Stimulated activated naive CD4-positive, alpha-beta T cell (primary cell): ENCODE measurements around the gene SLC12A7.
"Not testable (repeated sequence)": the region's sequence is repeated elsewhere in the genome, so short reads cannot be mapped to it uniquely, and the experiment has no call there.

Source experiments
- DNase-seq, 6 experiments: peaks; one replicate each; lab custom pipeline; 2025; lab: John Stamatoyannopoulos, UW

The SLC12A7 gene

DNA sequence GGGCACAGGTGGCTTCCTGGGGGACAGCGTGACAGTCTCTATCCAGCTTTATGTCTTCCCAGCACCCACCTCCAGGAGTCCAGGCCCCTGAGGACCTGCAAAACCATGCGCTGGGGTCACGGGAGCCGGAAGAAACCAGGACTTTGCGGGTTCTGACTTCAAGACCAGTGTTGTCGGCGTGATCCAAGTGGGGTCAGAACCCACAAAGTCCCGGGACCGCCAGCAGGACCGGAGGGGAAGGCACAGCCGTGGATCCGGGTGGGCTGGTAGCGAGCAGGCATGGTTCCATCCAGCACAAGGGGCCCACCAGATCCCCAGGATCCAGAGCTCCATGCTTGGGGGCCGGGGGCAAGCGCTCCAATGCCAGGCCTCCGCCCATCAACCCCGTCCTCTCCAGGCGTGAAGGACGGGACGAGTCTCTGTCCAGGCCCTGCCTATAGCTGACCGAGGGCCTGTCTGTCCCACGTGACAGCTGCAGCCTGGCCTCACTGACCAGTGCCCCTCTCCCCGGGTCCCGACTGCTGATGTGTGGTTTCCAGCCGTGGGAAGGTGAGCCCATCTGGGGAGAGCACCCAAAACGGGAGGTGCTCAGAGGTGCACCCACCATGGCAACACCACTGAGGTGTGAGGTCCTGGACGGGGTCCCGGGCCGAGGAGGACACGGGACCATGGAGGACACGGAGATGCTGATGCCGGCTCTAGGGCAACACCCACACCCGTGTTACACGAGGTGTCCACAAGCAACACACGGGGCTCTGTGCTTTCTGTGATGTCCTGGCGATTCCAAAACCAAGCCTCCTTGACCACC is 48.9 kb downstream of the SLC12A7 start:
- no peak for DNase-seq

DNA sequence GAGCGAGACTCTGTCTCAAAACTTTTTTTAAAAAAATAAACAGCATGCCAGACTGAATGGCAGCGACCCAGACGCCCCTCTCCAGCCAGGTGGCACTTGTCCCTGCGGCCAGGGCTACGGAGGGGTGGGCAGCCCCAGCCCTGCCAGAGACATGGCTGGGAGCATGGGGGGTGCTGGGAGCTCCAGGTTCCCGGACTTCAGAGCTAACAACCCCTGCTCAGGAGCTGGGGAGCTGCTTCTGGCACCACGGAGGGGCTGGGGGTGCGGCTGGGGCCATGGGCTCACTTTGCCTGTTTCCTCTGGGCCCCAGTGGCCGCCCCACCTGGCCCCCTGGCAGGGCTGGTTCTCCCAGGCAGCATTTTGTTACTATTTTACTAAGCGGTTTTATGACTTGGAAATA is 49.9 kb downstream of the SLC12A7 start:
- DNase-seq: no peak

DNA sequence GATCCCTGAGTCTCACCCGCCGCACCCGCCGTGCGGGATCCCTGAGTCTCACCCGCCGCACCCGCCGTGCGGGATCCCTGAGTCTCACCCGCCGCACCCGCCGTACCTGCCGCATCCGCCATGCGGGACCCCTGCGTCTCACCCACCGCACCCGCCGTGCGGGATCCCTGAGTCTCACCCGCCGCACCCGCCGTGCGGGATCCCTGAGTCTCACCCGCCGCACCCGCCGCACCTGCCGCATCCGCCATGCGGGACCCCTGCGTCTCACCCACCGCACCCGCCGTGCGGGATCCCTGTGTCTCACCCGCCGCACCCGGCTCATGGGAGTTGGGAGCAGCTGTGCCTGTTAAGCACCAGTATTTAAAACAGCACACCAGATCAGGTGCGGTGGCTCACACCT is 50.6 kb downstream of the SLC12A7 start:
- not testable (repeated sequence) for DNase-seq

DNA sequence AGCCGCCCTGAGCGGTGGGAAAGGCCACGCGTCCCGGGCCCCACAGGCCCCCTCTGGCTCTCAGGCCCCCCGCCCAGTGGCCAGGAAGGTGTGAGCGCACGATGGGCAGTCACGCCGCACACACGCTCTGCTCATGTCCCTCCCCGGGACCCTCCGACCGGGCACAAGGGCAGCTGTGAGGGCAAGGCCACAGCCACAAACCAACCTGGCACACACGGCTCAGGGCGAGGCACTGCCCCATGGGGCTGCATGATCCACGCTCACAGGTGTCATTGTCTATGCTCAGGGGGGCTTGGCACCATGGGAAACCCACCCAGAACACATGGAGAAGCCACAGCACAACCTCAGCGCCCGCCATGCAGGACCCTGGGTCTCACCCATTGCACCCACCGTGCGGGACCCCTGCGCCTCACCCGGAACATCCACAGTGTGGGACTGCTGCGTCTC is 51.3 kb downstream of the SLC12A7 start:
- DNase-seq: no peak

DNA sequence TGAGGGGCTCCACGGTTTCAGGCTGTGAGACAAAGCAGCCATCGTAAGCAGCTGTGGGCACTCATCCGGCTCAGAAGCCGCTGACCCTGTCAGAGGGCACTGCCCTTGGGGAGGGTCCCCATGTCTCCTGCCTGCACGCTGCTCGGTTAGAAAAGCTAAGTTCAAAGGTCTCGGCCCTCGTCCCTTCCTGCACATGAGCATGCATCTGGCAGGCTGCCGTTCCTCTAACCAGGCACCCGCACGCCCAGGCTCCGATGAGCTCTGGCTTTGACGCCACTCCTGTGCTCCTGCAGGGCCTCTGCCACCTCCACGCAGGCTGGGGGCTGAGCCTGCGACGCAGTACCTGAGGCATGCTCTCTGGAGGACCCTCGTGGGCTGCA is 52.0 kb downstream of the SLC12A7 start:
- no peak for DNase-seq

DNA sequence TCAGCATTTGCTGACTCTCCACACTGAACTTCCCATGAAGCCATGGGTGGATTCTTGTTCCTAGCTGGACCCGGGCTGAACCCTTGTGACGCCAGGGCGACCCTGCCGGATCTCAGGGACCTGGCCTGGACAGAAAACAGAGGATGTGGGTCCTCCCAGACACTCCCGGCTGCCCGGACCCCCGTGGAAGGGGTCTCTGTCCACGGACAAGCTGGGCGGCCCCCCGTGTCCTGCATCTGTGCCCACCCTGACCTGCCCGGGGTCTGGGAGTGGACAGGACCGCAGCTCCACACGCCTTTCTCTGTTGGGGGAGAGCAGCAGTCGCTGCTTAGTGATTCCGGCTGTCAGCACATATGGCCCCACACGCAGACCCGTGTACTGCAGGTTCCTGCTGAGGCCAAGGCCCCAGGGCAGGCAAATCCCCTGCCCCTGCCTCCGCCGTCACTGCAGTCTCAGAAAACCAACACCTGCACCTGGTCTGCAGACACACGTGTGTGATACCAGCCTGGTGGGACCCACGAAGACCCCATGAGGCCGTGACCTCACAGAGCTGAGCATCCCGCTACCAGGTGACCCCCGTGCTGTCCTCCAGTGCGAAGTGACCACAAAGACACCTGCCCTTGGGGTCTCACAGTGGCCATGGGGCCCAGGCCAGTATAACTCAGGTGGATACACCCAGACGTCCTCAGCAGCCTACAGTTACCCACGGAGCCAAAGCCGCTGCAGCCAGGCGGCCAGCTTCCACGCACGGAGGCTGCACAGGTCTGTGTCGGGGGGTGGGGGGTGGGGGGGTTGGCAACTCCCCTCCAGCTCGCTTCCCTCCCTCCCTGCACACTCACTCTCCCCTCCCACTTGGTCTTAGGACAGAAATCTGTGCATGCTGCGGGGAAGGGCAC is 52.6 kb downstream of the SLC12A7 start:
- DNase-seq: no peak

DNA sequence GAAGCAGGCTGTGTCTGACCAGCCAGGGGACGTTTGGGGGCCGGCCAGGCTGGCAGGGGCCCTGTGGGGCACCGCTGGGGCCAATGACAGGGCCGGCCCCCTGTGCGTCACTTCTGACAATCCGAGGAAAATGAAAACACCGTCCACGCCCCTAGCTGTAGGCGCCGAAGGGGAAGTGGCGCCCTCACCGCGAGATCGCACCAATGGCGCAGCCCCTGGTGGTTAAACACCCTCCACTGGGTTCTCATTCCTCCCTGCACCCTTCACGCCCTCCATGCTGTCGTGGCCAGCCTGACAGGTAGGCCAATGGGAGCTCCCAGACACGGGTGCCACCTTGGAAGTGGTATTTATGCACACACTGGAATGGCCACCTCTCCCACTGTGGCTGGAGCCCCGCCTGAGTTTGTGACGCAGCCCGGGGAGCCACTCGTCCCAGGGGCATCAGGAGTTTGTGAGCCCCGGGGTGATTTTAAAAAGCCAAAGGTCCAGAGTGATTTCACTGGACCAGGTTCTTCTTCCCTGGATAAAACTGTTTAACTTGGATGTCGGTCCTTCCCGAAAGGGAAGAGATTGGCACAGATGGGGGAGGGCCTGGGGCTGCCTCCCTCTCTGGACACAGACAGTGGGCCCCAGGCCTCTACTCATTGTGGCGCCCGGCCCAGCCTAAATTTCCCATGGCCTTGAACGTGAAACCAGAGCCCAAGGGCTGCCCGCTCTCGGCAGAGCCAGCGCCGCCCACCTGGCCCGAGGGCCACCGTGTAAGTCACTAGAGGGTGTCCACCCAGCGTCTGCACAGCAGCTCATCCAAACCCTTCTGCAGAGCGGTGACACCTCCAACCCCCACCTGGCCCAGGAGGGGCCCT is 53.5 kb downstream of the SLC12A7 start:
- DNase-seq: no peak

DNA sequence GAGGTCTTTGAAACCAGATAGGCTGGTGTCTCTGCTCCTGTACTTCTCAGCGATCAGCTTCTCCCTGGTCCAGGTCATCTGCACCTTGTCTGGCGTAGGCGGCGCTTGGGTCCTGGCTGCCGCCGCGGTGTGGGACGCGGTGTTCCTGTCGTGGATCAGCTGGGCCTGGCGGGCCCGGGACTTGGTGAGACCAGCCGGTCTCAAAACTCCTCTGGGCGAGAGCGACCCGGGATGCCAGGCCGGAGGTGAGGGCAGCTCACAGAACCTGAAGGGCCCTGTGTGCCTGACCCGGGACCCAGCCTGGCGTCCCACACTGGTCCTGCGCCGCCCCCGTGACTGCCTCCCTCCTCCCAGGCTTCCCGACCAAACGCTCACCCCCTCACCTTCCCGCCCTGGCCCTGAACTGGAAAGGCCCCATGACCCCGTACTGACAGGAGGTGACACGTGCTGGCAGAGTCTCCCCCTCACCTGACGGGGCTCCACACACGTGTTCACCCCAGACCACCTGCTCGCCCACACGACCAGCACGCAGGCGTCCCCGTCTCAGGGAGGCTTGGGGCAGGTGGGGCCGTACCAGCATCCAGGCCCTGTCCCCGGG is 54.3 kb downstream of the SLC12A7 start:
- DNase-seq: no peak

DNA sequence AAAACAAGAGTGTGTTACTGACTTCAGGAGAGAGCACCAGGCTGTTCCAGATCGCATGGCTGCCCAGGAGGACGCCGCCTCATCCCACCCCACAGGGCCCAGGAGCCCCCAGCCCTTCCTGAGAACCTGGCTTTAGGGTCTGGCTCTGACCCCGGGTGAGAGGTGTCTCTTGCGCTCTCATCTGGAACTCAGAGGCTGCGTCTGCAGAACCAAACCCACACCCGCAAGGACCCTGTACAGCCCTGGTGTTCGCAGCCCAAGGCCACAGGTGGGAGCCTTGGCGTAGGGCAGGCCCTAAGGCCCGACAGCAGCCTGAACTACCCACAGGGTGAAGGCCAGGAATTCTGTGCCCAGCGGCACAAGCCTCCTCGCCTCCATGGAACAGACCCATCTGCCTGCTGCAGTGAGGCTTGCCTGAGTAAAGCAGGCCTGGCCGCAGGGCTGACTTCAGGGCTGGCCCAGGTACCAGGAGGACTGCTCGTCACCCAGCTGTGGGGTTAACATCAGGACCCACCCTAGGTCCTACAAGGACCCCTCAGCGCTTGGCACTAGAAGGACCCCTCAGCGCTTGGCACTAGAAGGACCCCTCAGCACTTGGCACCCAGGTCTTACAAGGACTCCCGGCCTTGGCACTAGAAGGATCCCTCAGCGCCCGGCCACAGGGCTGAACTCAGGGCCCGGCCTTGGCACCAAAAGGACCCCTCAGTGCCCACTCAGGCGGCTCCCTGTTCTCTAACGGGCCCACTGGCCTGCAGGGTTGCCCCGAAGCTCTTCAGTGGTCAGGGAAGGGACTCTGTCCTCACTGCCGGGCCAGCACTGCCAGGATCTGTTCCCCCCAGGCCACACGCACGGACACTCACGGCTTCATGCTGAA is 55.0 kb downstream of the SLC12A7 start:
- DNase-seq: no peak

DNA sequence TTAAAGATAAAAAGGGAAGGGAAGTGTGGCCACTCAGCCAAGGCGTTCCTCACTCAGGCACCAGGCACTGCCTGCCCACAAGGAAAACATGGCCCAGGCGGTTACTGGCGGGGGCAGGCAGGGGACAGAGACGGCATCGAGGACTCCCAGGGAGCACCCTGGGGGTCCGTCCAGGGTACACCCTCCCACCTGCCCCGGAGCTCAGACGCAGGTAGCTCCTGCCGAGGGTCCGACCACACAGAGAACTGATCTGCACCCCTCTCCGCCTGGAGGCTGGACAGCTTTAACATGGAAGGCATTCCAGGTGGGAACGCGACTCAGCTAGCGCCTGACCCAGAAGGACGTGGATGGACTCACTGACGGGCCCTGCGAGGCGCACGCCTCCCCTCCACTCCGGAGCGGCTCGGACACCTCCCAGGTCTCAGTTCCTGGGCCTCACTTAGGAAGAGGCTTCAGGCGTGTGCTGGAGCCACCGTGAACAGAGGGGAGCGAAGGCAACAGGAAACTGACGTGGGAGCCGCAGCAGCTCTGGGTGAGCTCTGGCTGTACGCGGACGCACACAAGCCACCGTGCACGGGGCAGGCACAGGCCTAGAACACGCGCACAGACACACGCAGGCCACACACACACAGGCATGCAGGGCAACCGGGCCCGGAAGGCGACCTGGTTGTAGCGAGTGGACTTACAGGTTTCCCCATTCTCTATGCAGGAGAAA is 55.8 kb downstream of the SLC12A7 start:
- no peak for DNase-seq

DNA sequence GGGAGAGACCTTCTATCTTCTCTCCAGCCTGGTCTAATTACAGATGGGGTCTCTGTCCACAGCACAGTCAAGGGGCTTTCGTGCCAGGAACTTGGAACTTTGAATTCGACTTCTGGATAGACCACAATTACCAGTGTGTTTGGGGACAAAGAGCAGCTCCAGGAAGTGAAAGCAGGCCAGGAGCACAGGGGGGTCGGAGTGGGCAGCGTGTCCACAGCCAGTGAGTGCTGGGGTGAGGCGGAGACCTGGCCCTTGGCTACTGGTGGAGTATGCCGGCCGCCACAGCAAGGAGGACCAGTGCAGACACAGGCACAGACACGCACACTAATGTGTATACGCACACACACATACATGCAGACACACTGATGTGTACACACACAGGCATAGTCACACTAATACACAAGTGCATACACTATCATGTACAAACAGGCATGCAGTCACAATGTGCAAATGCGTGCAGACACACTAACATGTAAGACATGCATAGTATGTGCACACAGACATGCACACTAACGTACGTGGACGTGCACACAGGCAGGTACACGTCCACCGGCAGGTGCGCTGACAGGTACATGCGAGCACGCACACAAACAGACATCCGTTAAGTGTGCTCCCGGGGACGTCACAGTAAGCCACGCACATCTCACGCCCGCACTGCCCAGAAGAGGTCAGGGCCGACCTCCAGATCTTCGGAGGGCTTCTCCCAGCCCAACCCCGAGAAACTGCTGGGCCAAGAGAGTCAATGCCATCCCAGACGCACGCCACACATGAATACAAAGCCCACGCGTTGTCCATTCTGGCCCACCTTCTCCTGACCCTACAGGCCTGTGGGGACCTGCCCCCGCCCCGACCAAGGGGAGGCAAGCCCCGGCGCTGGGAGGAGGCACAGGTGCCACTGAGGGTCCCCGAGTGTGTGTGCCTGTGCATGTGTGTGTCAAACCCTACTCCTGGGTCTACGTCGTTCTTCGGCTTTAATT is 56.8 kb downstream of the SLC12A7 start:
- no peak for DNase-seq

DNA sequence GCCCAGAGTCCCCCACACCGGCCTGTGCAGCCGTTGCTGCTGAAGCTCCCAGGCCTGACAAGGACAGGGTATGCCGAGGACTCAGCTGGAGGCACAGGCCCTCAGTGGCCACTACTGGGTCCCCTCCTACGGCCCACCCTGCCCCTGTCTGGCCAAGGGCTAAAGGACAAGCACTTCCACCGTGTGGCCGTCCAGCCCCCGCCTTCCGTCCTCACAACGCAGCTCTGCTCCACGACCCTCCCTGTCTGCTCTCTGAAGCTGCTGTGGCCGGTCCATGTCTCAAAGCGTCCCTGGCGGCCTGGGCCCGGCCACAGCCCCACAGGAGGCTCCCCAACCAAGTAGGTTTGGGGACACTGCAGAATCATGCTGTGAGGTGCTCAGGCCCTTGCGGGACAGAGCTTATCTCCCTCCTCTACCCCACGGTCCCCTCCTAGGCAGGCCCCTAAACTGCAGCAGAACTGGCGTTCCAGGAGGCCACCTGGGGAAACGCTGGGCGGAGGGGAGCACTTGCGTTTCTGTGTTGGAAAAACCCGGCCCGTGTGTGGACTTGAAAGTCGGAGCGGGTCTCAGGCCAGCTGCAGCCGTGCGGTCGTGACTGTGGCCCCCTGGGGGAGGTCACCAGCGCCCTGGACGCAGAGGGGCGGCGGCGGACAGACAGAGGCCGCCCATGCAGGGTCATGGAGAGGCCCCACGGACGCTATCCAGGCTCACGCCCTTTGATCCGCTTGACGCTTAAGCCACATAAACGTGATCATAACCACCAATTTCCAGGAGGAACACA is 57.7 kb downstream of the SLC12A7 start:
- DNase-seq: no peak

DNA sequence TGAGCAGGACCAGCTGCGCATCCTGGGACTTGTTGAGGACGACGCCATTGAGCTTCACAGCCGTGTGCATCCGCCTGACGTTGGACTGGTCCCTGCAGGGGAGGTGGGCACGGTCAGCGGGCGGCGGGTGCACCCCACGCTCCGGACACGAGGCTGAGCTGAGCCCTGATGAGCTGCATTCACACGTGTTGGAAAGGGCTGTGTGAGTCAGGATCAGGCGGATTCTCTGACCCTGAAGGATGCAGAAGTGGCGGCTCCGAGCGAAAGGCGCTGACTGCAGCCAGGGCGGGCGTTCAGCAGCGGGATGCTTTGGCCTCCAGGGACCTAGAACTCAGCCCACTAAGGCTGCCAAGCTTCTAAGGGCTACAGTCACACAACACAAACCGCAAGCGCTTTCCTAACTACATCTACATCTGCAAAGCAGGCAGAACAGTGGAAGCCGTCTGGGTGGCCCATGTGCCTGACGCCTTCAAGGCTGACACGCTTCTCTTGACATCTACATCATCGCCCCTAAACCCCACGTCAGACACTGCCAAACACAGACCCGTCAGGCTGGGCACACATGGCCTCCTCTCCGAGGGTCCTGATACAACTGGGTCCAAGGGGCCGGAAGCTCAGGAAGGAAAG is 58.4 kb downstream of the SLC12A7 start:
- DNase-seq: no peak

DNA sequence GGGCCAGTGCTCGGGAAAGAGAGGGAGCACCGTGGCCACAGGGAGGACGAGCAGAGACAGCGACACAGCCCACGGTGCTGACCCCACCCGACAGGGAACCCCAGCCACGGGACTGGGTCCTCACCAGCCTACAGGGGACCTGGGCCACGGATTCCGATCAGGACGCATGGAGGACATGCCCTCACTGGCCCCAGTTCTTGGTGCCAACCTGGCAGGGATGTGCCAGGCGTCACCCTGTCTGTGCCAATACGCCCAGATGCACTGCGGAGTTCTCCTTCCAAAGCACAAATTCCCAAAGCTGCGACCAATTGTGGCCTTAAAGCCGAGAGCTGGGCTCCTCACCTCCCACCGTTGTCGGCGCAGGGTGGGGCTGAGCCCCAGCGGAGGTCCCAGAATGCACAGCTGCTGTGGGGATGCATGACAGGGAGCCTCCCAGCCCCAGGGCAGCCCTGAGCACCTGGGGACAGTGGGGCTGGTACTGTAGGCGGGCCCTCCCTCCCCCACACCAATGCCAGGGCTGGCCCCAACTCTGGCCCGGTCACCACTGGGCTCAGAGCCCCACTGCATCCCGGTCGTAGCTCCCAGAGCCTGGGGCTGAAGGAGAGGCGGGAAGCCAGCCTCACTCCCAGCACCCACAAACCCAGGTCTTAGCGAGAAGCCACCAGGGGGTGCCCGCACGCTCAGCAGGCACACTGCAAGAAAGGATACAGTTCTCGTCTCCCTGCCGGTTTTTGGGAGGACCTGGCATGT is 59.0 kb downstream of the SLC12A7 start:
- no peak for DNase-seq

DNA sequence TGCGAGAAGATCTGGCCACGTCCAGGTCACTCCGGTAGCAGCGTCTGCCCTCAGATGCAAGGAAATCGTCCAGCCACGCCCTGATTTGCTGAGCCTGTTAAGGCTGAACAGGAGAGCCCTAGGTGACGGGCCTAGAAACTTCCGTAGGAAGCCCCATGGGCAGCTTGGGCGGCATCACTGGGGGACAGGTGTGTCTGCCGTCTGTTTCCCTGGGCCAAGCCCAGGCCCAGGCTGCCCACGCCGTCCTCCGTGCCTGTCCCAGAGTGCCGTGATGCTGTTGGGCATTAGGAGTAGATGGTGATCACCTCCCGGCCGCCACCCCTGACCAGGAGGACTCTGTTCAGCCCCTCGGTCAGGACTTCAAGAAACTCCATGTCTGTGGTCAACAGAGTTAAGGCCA is 59.8 kb downstream of the SLC12A7 start:
- DNase-seq: no peak

DNA sequence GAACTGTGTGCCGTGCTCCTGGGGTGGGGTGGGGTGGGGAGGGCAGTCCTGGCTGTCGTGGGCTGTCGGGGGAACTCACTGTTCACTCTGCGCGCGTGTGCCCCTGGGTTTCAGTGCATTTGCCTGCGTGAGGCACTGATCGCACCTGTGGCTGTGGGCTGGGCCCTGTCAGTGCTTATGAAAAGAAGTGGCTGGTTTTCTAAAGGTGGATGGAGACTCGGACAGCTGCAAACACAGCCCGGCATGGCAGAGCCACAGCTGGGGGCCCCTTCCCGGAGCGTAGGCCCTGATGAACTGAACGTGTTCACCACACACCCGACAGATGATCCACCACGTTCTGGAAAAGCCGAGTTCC is 60.5 kb downstream of the SLC12A7 start:
- no peak for DNase-seq
